ENCODE data around the gene CEP290. TPM values are rescaled to one million over a fixed set of nuclear protein-coding genes. Genes with fewer than 3 reads are reported as not detected.

The CEP290 gene, protein sequence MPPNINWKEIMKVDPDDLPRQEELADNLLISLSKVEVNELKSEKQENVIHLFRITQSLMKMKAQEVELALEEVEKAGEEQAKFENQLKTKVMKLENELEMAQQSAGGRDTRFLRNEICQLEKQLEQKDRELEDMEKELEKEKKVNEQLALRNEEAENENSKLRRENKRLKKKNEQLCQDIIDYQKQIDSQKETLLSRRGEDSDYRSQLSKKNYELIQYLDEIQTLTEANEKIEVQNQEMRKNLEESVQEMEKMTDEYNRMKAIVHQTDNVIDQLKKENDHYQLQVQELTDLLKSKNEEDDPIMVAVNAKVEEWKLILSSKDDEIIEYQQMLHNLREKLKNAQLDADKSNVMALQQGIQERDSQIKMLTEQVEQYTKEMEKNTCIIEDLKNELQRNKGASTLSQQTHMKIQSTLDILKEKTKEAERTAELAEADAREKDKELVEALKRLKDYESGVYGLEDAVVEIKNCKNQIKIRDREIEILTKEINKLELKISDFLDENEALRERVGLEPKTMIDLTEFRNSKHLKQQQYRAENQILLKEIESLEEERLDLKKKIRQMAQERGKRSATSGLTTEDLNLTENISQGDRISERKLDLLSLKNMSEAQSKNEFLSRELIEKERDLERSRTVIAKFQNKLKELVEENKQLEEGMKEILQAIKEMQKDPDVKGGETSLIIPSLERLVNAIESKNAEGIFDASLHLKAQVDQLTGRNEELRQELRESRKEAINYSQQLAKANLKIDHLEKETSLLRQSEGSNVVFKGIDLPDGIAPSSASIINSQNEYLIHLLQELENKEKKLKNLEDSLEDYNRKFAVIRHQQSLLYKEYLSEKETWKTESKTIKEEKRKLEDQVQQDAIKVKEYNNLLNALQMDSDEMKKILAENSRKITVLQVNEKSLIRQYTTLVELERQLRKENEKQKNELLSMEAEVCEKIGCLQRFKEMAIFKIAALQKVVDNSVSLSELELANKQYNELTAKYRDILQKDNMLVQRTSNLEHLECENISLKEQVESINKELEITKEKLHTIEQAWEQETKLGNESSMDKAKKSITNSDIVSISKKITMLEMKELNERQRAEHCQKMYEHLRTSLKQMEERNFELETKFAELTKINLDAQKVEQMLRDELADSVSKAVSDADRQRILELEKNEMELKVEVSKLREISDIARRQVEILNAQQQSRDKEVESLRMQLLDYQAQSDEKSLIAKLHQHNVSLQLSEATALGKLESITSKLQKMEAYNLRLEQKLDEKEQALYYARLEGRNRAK (N-terminal part only)
- 15.9 and 32.8 TPM in 2 replicates for total RNA-seq (2014; rRNA removed; shearing (Covaris generic))

- peak; percentile 99 for DNase-seq (ENCODE audit: low read depth)
Measured at GRCh38 chr12:88141774-88142609, at the start of gene CEP290, which contains the start of gene TMTC3. Gene CEP290, minus strand, starts transcription at chr12:88142088. Its CDS starts 781 bp downstream, at chr12:88141307. Gene TMTC3, plus strand, starts transcription at chr12:88142307. Its CDS starts 6,009 bp downstream, at chr12:88148316.

GRCh38 chr12:88188180-88188579 lies 46.3 kb upstream of the CEP290 start:
- no peak for DNase-seq (ENCODE audit: low read depth)

GRCh38 chr12:88187571-88187970 lies 45.7 kb upstream of the CEP290 start:
- DNase-seq (ENCODE audit: low read depth), result no peak

DNA sequence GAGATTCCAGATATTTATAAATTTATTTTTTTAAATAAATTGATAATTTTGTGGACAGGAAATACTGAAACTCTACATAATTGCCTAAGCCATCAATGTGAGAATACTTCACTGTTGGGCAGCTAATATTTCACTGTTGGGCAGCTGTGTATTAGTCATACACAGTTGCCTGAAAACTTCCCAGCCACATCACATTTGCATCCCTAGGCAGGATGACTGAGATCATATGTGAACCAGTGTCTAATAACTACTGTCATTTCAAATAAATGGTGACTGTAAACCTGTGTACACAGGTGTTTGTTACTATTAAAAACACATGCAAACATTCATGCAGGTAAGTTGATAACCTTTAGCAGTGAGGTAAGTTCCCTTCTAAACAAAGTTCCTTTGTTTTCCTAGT lies 44.1 kb upstream of the CEP290 start:
- peak; percentile 71 for DNase-seq (ENCODE audit: low read depth)

DNA sequence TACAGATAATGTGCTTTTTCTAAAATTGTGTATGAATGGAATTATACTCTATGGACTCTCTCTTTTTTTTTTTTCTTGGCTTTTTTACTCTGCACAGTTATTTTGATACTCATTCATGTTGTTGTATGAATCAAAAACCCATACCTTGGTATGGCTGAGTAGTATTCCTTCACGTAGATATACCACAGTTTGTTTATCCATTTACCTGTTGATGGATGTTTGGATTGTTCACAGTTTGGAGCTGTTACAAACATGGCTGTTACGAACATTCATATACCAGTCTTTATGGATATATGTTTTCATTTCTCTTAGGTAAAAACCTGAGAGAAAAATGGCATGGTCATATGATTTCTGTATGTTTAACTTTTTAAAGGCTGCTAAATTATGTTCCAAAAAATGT lies 43.4 kb upstream of the CEP290 start:
- no peak for DNase-seq (ENCODE audit: low read depth)

DNA sequence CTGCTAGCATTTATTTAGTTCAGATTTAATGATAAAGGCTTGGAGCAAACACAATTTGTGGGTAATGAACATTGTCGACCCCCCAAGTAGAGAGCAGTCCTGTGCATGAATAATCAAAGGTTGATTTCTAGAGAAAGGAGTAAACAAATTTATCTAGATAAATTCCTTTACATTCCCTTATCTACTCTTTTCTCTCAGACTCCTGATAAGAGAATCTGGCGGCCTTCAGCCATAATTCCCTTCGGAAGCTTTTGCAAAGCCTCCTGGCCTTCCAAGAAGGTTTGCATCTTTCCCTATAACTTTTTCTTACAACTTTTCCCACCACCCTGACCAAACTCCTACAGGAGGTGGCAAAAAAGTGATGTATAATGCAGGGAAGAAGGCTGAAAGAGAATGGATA lies 42.3 kb upstream of the CEP290 start:
- DNase-seq (ENCODE audit: low read depth), result no peak

DNA sequence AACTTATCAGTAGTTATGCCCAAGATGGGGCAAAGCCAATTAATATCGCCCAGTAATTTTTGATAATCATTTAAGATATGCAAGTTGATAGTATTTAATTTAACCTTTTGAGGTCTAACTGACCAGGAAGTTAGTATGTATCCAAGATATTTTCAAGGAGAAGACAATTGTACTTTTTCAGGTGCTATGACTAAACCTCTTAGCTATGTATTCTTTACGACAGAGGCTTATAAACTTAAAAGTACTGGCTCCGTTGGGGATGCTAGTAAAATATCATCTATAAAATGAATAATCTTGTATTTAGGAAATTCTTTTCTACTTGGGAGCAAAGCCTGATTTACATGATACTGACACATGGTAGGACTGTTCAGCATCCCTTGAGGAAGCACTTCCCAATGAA lies 40.5 kb upstream of the CEP290 start:
- no peak for DNase-seq (ENCODE audit: low read depth)

DNA sequence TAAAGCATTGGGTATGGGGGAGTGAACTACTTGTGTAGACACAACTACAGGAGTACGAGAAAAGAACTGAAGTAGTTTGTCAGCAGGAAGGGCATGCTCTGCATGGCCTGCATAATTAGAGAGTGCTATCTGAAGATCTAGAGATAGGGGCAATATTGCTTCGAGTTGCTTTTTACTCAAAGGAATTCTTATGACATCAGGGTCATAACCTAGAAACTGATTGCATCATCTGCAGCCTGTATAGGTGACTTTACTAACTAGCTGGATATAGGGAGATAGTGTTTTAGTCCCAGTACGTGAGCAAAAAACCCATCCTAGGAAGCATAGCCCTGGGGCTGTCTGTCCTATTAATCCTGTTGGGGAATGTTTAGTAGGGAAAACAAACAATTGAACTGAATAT lies 40.0 kb upstream of the CEP290 start:
- DNase-seq (ENCODE audit: low read depth), result no peak

DNA sequence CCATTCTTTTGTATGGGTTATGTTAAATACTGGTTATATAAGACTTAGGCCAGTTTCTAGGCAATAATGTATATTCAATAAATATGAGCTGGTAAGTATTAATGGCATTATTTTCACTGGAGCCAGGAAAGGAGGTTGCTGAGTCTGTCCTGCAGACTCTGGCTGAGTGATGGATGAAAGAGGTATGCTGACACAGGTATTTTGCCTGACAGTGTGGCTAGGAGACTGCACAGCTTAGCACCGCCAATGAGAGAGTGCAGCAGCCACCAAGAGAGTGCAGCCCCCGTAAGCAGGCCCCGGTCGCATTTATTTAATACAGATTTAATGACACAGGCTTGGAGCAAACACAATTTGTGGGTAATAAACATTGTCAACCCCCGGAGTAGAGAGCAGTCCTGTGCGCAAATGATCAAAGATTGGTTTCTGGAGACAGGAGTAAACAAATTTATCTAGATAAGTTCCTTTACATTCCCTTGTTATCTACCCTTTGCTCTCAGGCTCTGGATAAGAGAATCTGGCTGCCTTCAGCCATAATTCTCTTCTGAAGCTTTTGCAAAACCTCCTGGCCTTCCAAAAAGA lies 37.6 kb upstream of the CEP290 start:
- DNase-seq (ENCODE audit: low read depth), result no peak

DNA sequence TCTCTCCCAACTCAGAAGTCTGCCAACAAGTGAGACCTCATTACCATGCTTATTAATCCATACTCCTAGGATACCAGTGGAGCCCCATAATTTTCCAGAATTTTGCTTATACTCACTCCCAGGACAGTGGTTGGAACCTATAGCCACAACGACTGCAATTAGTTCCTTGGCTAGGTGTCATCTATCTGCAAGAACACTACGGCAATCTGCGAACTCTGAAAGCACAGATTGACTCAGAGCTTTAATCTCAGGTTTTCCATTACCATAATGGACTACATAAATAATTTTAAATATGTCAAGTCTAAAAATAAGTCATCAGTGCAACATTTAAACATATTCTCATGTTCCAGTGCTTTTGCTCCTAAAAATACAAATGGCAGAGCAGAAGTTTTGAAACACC lies 33.7 kb upstream of the CEP290 start:
- DNase-seq (ENCODE audit: low read depth), result no peak

- no peak for DNase-seq (ENCODE audit: low read depth)
Measured at GRCh38 chr12:88172844-88173407, 31.0 kb upstream of the CEP290 start.

DNA sequence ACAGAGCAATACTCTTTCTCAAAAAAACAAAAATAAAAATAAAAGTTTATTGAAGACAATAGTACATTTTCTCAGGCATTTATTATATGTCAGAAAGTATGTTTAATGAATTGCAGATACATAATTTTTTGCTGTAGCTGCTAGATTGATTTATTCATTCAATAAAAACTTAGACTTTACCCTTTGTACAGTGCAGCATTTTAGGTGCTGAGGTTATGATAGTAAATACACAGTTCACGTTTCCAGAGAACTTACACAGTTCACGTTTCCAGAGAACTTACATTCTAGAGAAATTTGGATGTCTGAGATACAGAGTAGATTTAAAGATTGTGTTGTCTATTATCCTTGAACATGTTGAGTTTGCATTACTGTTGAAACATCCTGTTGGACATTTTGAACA lies 25.5 kb upstream of the CEP290 start:
- DNase-seq (ENCODE audit: low read depth), result no peak

GRCh38 chr12:88166179-88166578 lies 24.3 kb upstream of the CEP290 start:
- no peak for DNase-seq (ENCODE audit: low read depth)

DNA sequence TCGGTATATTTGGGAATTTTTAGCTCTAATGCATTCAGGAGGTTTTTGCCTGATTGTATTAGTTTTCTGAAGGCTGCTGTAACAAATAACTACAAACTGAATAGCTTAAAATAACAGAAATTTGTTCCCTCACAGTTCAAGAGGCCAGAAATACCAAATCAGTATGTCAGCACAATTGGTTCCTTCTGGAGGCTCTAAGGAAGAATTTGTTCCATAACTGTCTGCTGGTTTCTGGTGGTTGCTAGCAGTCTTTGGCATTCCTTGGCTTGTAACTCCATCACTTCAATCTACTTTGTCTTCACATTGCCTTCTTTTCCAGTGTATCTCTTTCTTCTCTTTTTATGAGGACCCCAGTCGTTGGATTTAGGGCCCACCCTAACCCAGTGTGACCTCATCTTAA lies 21.5 kb upstream of the CEP290 start:
- no peak for DNase-seq (ENCODE audit: low read depth)

DNA sequence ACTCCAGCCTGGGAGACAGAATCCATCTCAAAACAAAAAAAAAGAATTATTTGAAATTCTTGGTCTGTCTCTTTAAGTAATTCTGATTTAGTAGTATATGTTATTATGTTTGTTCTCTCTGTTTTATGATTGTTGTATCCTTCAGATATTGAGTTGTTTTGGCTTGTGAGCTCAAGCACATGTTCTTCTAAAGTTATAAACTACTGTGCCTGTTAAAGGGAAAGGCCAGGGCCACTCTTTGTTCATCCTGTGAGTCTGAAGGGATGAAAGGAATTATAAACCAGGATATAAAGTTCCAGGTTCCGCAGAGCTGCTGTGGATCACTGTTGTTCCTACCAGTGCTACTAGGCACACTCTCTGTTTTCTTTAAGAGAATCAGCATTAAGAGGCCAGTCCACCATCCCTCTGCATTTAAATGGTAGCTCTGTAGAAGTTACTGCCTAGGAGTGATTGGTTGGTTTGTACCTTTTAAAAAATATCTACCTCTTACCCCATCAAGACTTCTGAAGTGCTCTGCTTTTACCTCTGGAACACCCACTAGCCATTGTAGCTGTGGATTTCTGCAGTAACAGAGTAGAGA lies 14.3 kb upstream of the CEP290 start:
- no peak for DNase-seq (ENCODE audit: low read depth)

GRCh38 chr12:88153959-88154358 lies 12.1 kb upstream of the CEP290 start:
- DNase-seq (ENCODE audit: low read depth), result peak; percentile 15

DNA sequence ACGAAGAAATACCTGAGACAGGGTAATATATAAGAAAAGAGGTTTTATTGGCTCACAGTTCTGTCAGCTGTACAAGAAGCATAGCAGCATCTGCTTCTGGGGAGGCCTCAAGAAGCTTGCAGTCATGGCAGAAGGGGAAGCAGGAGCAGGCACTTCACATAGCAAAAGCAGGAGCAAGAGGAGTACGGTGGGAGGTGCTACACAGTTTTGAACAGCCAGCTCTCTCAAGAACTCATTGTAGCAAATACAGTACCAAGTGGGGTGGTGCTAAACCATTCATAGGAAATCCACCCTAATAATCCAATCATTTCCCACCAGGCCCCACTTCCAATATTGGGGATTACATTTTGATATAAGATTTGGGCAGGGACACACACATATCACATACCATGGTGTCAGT lies 8.2 kb upstream of the CEP290 start:
- DNase-seq (ENCODE audit: low read depth), result no peak

- no peak for DNase-seq (ENCODE audit: low read depth)
Measured at GRCh38 chr12:88145567-88146505, 3.9 kb upstream of the CEP290 start.

All from Daoy (cell line).